K562 (cell line): ENCODE results near the gene LRRK1. TPM values are rescaled to one million over a fixed set of nuclear protein-coding genes. Genes with fewer than 3 reads are reported as not detected.

Experiments used
- ATAC-seq: fragments of 200-7000 bp; cut with Tn5 transposase; 3 replicates; pipeline ENCODE4 v1.9.1; 2020; ENCODE audit warnings: moderate library complexity
- BruUV-seq: library from RNA; stranded (reverse); fragments of 400-500 nt; replicated peaks from 2 replicates; lab custom pipeline; 2021; lab: Mats Ljungman, UMichigan
- CTCF ChIA-PET: fragments of 300-600 bp; formaldehyde crosslinking; extraction: SDS; loops from one replicate; lab custom pipeline; 2021; ENCODE audit warnings: low intra/inter-chr PET ratio; lab: Yijun Ruan, JAX
- POLR2A ChIA-PET: fragments of 300-600, 350-650 bp; sonication (Branson Sonifier 250); formaldehyde crosslinking; extraction: SDS; loops from one replicate; lab custom pipeline; 2021; ENCODE audit warnings: antibody characterized with exemption, inconsistent platforms; lab: Yijun Ruan, JAX
- DNase-seq, 4 experiments: peaks; one replicate each; pipeline versions ENCODE4 v3.0.0 to v3.0.0-alpha.2; 2011 to 2018; ENCODE audit warnings: low spot score in 3 of 4, mixed read lengths in 3 of 4; ENCODE audit errors: extremely low read depth in 1 of 4
- FAIRE-seq: peaks from 2 replicates; lab custom pipeline; 2011; peaks lifted over from hg19 to GRCh38; lab: Jason Lieb, UNC
- H2AFZ ChIP-seq: 2 replicates; pipeline ENCODE4 v1.6.0; 2011; ENCODE audit warnings: low read depth, low read length, control low read depth, inconsistent platforms
- H3K27ac ChIP-seq: fragments of 200-600 bp; 3 replicates; pipeline ENCODE4 v1.8.0; 2011; ENCODE audit warnings: low read depth, mild to moderate bottlenecking, control low read depth, inconsistent platforms, low read length, moderate library complexity, mixed read lengths; ENCODE audit errors: extremely low read depth
- H3K27me3 ChIP-seq, 2 experiments: fragments of 300-600 bp in 1 of 2; 2 replicates in 1 of 2; 3 replicates in 1 of 2; pipeline versions ENCODE4 v1.6.0 to v1.8.0; 2011; ENCODE audit warnings: inconsistent platforms in 2 of 2, low read length in 2 of 2, mild to moderate bottlenecking in 1 of 2, mixed read lengths in 1 of 2, moderate library complexity in 1 of 2; ENCODE audit not compliant: control insufficient read depth in 2 of 2, insufficient read depth in 2 of 2
- H3K36me3 ChIP-seq: fragments of 300-600 bp; 3 replicates; pipeline ENCODE4 v1.8.0; 2011; ENCODE audit warnings: mild to moderate bottlenecking, low read length, inconsistent platforms; ENCODE audit not compliant: control insufficient read depth, insufficient read depth
- H3K4me1 ChIP-seq, 2 experiments: fragments of 200-600 bp in 1 of 2; replicated peaks in 1 of 2; 2 replicates in 1 of 2; 3 replicates in 1 of 2; pipeline versions ENCODE4 v1.5.1 to v1.8.0; 2011; ENCODE audit warnings: inconsistent platforms in 2 of 2, low read length in 2 of 2, mild to moderate bottlenecking in 1 of 2, mixed read lengths in 1 of 2, moderate library complexity in 1 of 2; ENCODE audit not compliant: control insufficient read depth in 2 of 2, insufficient read depth in 2 of 2
- H3K4me2 ChIP-seq: 2 replicates; pipeline ENCODE4 v1.6.1; 2011; ENCODE audit warnings: low read length, control low read depth, inconsistent platforms, mixed read lengths; ENCODE audit not compliant: insufficient read depth
- H3K4me3 ChIP-seq: fragments of 200-600 bp; sonication (generic), shearing (Covaris generic); 2 replicates; pipeline ENCODE4 v1.5.1; 2016; ENCODE audit warnings: control low read depth, inconsistent platforms
- H3K79me2 ChIP-seq: fragments of 200-600 bp; 3 replicates; pipeline ENCODE4 v1.8.0; 2011; ENCODE audit warnings: low read length, inconsistent platforms; ENCODE audit not compliant: control insufficient read depth, insufficient read depth
- H3K9ac ChIP-seq, 2 experiments: 2 replicates each; pipeline versions ENCODE4 v1.6.0 to v1.6.1; 2011; ENCODE audit warnings: low read depth in 2 of 2, low read length in 2 of 2, control low read depth in 1 of 2, inconsistent platforms in 1 of 2, mild to moderate bottlenecking in 1 of 2, mixed read lengths in 1 of 2; ENCODE audit not compliant: insufficient read depth in 1 of 2
- H3K9me1 ChIP-seq: one replicate; pipeline ENCODE4 v1.6.0; 2011; ENCODE audit warnings: inconsistent platforms, mild to moderate bottlenecking, low read length, moderate library complexity; ENCODE audit not compliant: control insufficient read depth, insufficient read depth
- H3K9me3 ChIP-seq: replicated peaks from 2 replicates; pipeline ENCODE4 v1.5.1; 2011; ENCODE audit warnings: low read depth, low read length, inconsistent platforms; ENCODE audit not compliant: control insufficient read depth, insufficient read depth
- H4K20me1 ChIP-seq: replicated peaks from 2 replicates; pipeline ENCODE4 v1.6.1; 2011; ENCODE audit warnings: low read length, inconsistent platforms, mixed read lengths; ENCODE audit not compliant: control insufficient read depth, insufficient read depth
- KDM2B ChIP-seq: fragments of 250-450 bp; sonication (Bioruptor Pico); IDR thresholded peaks from 2 replicates; pipeline ENCODE4 v1.8.0; 2021; ENCODE audit warnings: mild to moderate bottlenecking, moderate library complexity
- LEF1 ChIP-seq: fragments of 450-650 bp; IDR thresholded peaks from 2 replicates; pipeline ENCODE4 v1.6.1; 2016; ENCODE audit warnings: mild to moderate bottlenecking
- SIN3B ChIP-seq: fragments of 450-650 bp; IDR thresholded peaks from 2 replicates; pipeline ENCODE4 v1.6.1; 2017; ENCODE audit warnings: low read depth, mild to moderate bottlenecking, moderate library complexity
- SUPT5H ChIP-seq: fragments of 450-650 bp; IDR thresholded peaks from 2 replicates; pipeline ENCODE4 v1.6.1; 2016
- ZNF239 ChIP-seq: fragments of 250-450 bp; sonication (Bioruptor Pico); IDR thresholded peaks from 2 replicates; pipeline ENCODE4 v1.4.0; 2020; ENCODE audit warnings: mild to moderate bottlenecking
- ZNF707 ChIP-seq: fragments of 250-450 bp; sonication (Bioruptor Pico); conservative IDR thresholded peaks from 2 replicates; pipeline ENCODE4 v1.8.0; 2022; ENCODE audit warnings: inconsistent platforms, mild to moderate bottlenecking, moderate library complexity
- ZNF785 ChIP-seq: fragments of 250-450 bp; sonication (Bioruptor Pico); IDR thresholded peaks from 2 replicates; pipeline ENCODE4 v1.4.0; 2020; ENCODE audit warnings: mild to moderate bottlenecking
- WGBS: fragments of 100-300 bp; shearing (Covaris generic); methylation state at CpG from one replicate; pipeline ENCODE4 v1.1.6; 2016; ENCODE audit warnings: low coverage, mixed read lengths; ENCODE audit not compliant: insufficient coverage; ENCODE audit errors: missing lambda C conversion rate; 5-methylcytosine and 5-hydroxymethylcytosine counted together
- in situ Hi-C: fragments of 300-500 bp; cut with MboI; formaldehyde crosslinking; loops from 4 replicates; pipeline ENCODE4 v1.15.0; 2018; ENCODE audit warnings: inconsistent platforms, mixed read lengths
- intact Hi-C: fragments of 100-400 bp; cut with micrococcal nuclease; formaldehyde crosslinking; loops from 2 replicates; pipeline ENCODE4 v1.14.2; 2022
- polyA plus RNA-seq, 8 experiments: library from polyadenylated mRNA; depleted of rRNA in 4 of 8; stranded (reverse) in 5 of 8; unstranded in 3 of 8; fragments of >200 nt; fragmentation: Nextera tagmentation in 2 of 8; fragmentation: Illumina TruSeq in 1 of 8; extraction: Ambion mirVana in 2 of 8; extraction: Trizol in 1 of 8; gene quantifications; 2 replicates each; pipeline versions ENCODE4 v1.2.1 to v1.2.3, GENCODE V29; 2011 to 2014; ENCODE audit warnings: inconsistent platforms in 1 of 8, missing spikeins in 1 of 8
- total RNA-seq, 7 experiments: library from RNA; depleted of rRNA in 6 of 7; stranded (reverse); fragments of >200 nt in 6 of 7; fragmentation: Illumina TruSeq in 2 of 7; extraction: Trizol in 2 of 7; gene quantifications; 2 replicates each; pipeline versions ENCODE4 v1.2.1 to v1.2.3, GENCODE V29; 2011 to 2021; ENCODE audit warnings: low replicate concordance in 1 of 7
- TF ChIP-seq, protein P1 (sequence below): sonication (generic); formaldehyde crosslinking; IDR thresholded peaks from 2 replicates; pipeline ENCODE4 v1.8.0; 2022; ENCODE audit warnings: missing genetic modification reagents, mild to moderate bottlenecking, moderate library complexity, borderline replicate concordance
- TF ChIP-seq, protein P2 (sequence below): fragments of 450-650 bp; IDR thresholded peaks from 2 replicates; pipeline ENCODE4 v1.6.1; 2014; ENCODE audit warnings: low read depth, mild to moderate bottlenecking, moderate library complexity, borderline replicate concordance
- TF ChIP-seq, protein P3 (sequence below), 2 experiments: fragments of 450-650 bp; IDR thresholded peaks; 2 replicates each; pipeline ENCODE4 v1.6.1; 2018; ENCODE audit warnings: mild to moderate bottlenecking in 2 of 2, low read depth in 1 of 2; ENCODE audit not compliant: partially characterized antibody in 2 of 2
- TF ChIP-seq, protein P4 (sequence below): sonication (generic); formaldehyde crosslinking; IDR thresholded peaks from 2 replicates; pipeline ENCODE4 v1.8.1; 2023; ENCODE audit warnings: mild to moderate bottlenecking, missing genetic modification reagents

The LRRK1 gene
- total and polyA plus RNA-seq, 9 of the 15 experiments (the other 6 are each of a cell fraction or from before 2014, with no cell fraction given) = 0.01 to 1.5 (median 0.11) TPM

DNA sequence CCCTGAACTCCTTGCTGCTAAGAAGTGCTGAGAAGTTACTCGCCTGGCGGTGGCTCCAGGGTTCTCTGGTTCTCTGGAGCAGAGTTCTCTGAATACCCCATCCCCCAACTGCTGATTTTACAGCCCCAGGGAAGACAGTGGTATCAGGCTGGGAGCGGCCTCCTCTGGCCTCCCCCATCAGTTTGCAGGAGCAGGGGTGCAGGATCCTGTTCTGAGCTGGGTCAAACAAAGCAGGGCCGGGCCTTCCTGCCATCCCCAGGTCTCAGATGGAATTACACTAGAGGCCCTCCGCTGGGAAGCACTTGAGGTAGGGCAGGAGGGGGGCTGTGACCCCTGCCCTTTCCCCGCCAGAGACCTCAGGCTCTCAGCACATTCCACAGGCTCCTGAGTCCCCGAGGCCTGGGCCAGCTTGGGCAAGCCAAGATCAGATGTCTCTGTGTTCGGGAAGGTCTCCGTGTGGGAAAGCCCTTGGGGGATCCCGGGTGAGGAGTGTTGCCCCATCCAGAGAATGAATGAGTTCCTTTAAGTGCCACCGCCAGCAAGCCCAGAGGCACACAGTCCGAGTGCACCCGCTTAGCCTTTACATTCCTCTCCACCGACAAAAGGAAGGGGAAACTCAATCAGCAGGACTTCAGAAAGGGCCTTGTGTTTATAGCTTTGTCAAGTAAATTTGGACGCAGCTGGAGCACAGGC is 149.9 kb downstream of the LRRK1 start (continued):
- no peak for TF ChIP-seq SIN3B
- TF ChIP-seq, protein P1, sequence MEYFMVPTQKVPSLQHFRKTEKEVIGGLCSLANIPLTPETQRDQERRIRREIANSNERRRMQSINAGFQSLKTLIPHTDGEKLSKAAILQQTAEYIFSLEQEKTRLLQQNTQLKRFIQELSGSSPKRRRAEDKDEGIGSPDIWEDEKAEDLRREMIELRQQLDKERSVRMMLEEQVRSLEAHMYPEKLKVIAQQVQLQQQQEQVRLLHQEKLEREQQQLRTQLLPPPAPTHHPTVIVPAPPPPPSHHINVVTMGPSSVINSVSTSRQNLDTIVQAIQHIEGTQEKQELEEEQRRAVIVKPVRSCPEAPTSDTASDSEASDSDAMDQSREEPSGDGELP (CRISPR knock-in tag) = no peak
- no peak for TF ChIP-seq SUPT5H
- TF ChIP-seq, protein P2, sequence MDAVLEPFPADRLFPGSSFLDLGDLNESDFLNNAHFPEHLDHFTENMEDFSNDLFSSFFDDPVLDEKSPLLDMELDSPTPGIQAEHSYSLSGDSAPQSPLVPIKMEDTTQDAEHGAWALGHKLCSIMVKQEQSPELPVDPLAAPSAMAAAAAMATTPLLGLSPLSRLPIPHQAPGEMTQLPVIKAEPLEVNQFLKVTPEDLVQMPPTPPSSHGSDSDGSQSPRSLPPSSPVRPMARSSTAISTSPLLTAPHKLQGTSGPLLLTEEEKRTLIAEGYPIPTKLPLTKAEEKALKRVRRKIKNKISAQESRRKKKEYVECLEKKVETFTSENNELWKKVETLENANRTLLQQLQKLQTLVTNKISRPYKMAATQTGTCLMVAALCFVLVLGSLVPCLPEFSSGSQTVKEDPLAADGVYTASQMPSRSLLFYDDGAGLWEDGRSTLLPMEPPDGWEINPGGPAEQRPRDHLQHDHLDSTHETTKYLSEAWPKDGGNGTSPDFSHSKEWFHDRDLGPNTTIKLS = no peak
- no peak for TF ChIP-seq ZNF239 (CRISPR knock-in tag)

DNA sequence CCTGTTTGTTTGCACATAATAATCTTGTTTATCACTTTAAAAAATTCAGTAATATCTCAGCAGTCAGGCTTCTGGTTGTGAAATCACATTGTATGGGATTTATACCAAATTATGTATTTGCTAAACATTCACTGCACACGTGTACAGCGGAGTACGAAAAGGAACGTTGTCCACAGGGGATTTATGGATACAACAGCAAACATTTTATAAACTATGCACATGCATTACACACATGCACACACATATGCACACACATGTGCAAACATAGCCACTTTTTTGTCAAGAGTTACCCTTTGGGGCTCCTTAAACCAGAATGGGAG is 150.5 kb downstream of the LRRK1 start:
- no peak overlapping the region for H3K4me2 ChIP-seq
- no peaks in the 10 kb centered on the region for H3K9me1 ChIP-seq
- H3K9me3 ChIP-seq = no peaks in the 10 kb centered on the region
- FAIRE-seq (no peak), DNase-seq (no peak), ATAC-seq (no peak)
- no peak overlapping the region for H3K9ac ChIP-seq
- peaks cover 41 to 68% of the 10 kb centered on the region in 2 experiments for H3K27me3 ChIP-seq
- H3K4me3 ChIP-seq = no peak overlapping the region
- H4K20me1 ChIP-seq = peaks cover 12% of the 10 kb centered on the region; the same call in 1 of the 2 replicates
- H3K79me2 ChIP-seq = no peaks in the 10 kb centered on the region
- POLR2A ChIA-PET = no interaction called here
- H3K4me1 ChIP-seq = no peaks in the 10 kb centered on the region; a peak in 1 of 5 replicates
- H2AFZ ChIP-seq = no peak overlapping the region
- intact Hi-C loops (no loop called here), in situ Hi-C loops (no loop called here)
- WGBS = 51% methylated on average over 4 of the region's 4 CpGs
- H3K27ac ChIP-seq = no peak overlapping the region
- CTCF ChIA-PET = no interaction called here
- H3K36me3 ChIP-seq = no peaks in the 10 kb centered on the region
- no TSS peak for BruUV-seq
- TF ChIP-seq, protein P3, sequence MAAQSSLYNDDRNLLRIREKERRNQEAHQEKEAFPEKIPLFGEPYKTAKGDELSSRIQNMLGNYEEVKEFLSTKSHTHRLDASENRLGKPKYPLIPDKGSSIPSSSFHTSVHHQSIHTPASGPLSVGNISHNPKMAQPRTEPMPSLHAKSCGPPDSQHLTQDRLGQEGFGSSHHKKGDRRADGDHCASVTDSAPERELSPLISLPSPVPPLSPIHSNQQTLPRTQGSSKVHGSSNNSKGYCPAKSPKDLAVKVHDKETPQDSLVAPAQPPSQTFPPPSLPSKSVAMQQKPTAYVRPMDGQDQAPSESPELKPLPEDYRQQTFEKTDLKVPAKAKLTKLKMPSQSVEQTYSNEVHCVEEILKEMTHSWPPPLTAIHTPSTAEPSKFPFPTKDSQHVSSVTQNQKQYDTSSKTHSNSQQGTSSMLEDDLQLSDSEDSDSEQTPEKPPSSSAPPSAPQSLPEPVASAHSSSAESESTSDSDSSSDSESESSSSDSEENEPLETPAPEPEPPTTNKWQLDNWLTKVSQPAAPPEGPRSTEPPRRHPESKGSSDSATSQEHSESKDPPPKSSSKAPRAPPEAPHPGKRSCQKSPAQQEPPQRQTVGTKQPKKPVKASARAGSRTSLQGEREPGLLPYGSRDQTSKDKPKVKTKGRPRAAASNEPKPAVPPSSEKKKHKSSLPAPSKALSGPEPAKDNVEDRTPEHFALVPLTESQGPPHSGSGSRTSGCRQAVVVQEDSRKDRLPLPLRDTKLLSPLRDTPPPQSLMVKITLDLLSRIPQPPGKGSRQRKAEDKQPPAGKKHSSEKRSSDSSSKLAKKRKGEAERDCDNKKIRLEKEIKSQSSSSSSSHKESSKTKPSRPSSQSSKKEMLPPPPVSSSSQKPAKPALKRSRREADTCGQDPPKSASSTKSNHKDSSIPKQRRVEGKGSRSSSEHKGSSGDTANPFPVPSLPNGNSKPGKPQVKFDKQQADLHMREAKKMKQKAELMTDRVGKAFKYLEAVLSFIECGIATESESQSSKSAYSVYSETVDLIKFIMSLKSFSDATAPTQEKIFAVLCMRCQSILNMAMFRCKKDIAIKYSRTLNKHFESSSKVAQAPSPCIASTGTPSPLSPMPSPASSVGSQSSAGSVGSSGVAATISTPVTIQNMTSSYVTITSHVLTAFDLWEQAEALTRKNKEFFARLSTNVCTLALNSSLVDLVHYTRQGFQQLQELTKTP (IDR thresholded peaks at IDR 0.05; ENCODE audit: low read depth in 1 of 2, partially characterized antibody in 2 of 2) = no peak
- no peak for TF ChIP-seq ZNF785
- no peak for TF ChIP-seq KDM2B (CRISPR knock-in tag)
- no peak for TF ChIP-seq ZNF707 (CRISPR knock-in tag)
- TF ChIP-seq, protein P4, sequence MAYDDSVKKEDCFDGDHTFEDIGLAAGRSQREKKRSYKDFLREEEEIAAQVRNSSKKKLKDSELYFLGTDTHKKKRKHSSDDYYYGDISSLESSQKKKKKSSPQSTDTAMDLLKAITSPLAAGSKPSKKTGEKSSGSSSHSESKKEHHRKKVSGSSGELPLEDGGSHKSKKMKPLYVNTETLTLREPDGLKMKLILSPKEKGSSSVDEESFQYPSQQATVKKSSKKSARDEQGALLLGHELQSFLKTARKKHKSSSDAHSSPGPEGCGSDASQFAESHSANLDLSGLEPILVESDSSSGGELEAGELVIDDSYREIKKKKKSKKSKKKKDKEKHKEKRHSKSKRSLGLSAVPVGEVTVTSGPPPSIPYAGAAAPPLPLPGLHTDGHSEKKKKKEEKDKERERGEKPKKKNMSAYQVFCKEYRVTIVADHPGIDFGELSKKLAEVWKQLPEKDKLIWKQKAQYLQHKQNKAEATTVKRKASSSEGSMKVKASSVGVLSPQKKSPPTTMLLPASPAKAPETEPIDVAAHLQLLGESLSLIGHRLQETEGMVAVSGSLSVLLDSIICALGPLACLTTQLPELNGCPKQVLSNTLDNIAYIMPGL (CRISPR knock-in tag) = no peak
- TF ChIP-seq LEF1 = no peak
